PC-9 (cell line): ENCODE measurements around the gene ALG10. TPM values are rescaled to one million over a fixed set of nuclear protein-coding genes. Genes with fewer than 3 reads are reported as not detected.
A peak's percentile ranks its signal among the peaks of the same experiment; 100 is the strongest.
"Not testable (repeated sequence)": the region's sequence is repeated elsewhere in the genome, so short reads cannot be mapped to it uniquely, and the experiment has no call there.

Source experiments
- Bru-seq: library from RNA; stranded (reverse); fragments of 400-500 nt; gene quantifications from one replicate; lab custom pipeline; 2021; lab: Mats Ljungman, UMichigan
- BruChase-seq, 2 experiments: library from RNA; stranded (reverse); fragments of 400-500 nt; gene quantifications; one replicate each; lab custom pipeline; 2021; lab: Mats Ljungman, UMichigan
- BruUV-seq: library from RNA; stranded (reverse); fragments of 400-500 nt; replicated peaks from 2 replicates; lab custom pipeline; 2021; lab: Mats Ljungman, UMichigan
- CTCF ChIA-PET: fragments of 300-600 bp; sonication (Branson Sonifier 250); formaldehyde crosslinking; loops from one replicate; lab custom pipeline; 2022; ENCODE audit warnings: antibody characterized with exemption; lab: Charles Lee
- POLR2A ChIA-PET: fragments of 300-600 bp; sonication (Branson Sonifier 250); formaldehyde crosslinking; loops from one replicate; lab custom pipeline; 2022; ENCODE audit warnings: antibody characterized with exemption; ENCODE audit not compliant: unreplicated experiment; lab: Charles Lee
- DNase-seq, 2 experiments: peaks; one replicate each; pipeline versions ENCODE4 v3.0.0 to v3.0.0-alpha.2; 2015 to 2022; ENCODE audit warnings: mixed read lengths in 1 of 2
- H2AFZ ChIP-seq: fragments of 200-600 bp; sonication (generic); 2 replicates; pipeline ENCODE4 v1.8.1; 2017; ENCODE audit warnings: antibody characterized with exemption
- H3F3A ChIP-seq: fragments of 200-600 bp; sonication (generic); 2 replicates; pipeline ENCODE4 v1.8.1; 2017; ENCODE audit warnings: antibody characterized with exemption, mild to moderate bottlenecking, low read depth; ENCODE audit not compliant: insufficient read depth
- H3K27ac ChIP-seq: fragments of 200-600 bp; sonication (generic); 2 replicates; pipeline ENCODE4 v1.6.1; 2016; ENCODE audit warnings: mixed run types
- H3K27me3 ChIP-seq: fragments of 200-600 bp; sonication (generic); 2 replicates; pipeline ENCODE4 v1.6.1; 2016; ENCODE audit warnings: low read depth, mixed run types; ENCODE audit not compliant: insufficient read depth
- H3K36me3 ChIP-seq: fragments of 200-600 bp; sonication (generic); 2 replicates; pipeline ENCODE4 v1.6.1; 2016; ENCODE audit warnings: low read depth, mixed run types
- H3K4me1 ChIP-seq: fragments of 200-600 bp; sonication (generic); replicated peaks from 2 replicates; pipeline ENCODE4 v1.6.1; 2016; ENCODE audit warnings: mixed run types; ENCODE audit not compliant: insufficient read depth
- H3K4me2 ChIP-seq: fragments of 200-600 bp; sonication (generic); 2 replicates; pipeline ENCODE4 v1.6.1; 2017; ENCODE audit warnings: mixed run types
- H3K4me3 ChIP-seq: fragments of 200-600 bp; sonication (generic); 2 replicates; pipeline ENCODE4 v1.6.1; 2016; ENCODE audit warnings: mixed run types
- H3K79me2 ChIP-seq: fragments of 200-600 bp; sonication (generic); 2 replicates; pipeline ENCODE4 v1.6.1; 2017; ENCODE audit warnings: low read depth, mixed run types
- H3K9me2 ChIP-seq: fragments of 200-600 bp; sonication (generic); 2 replicates; pipeline ENCODE4 v1.8.1; 2017; ENCODE audit warnings: mild to moderate bottlenecking; ENCODE audit not compliant: insufficient read depth
- H3K9me3 ChIP-seq: fragments of 200-600 bp; sonication (generic); 2 replicates; pipeline ENCODE4 v1.8.1; 2016; ENCODE audit warnings: low read depth; ENCODE audit not compliant: insufficient read depth
- H4K20me1 ChIP-seq: fragments of 200-600 bp; sonication (generic); 2 replicates; pipeline ENCODE4 v1.8.1; 2017; ENCODE audit not compliant: insufficient read depth
- CTCF ChIP-seq: fragments of 200-600 bp; sonication (generic); conservative IDR thresholded peaks from 2 replicates; pipeline ENCODE4 v1.6.1; 2017; ENCODE audit warnings: mixed run types, antibody characterized with exemption, mild to moderate bottlenecking, moderate library complexity
- EZH2 ChIP-seq: fragments of 200-600 bp; sonication (generic); IDR thresholded peaks from 2 replicates; pipeline ENCODE4 v1.8.0; 2017; ENCODE audit warnings: antibody characterized with exemption, low read depth
- intact Hi-C: fragments of 100-400 bp; cut with micrococcal nuclease; formaldehyde crosslinking; loops from one replicate; pipeline ENCODE4 v1.10.0; 2022; ENCODE audit not compliant: unreplicated experiment
- long read RNA-seq: library from polyadenylated mRNA; stranded (forward); transcript quantifications from one replicate; pipeline ENCODE4 v2.0.0, GENCODE V29; 2022
- total RNA-seq: library from RNA; stranded (reverse); gene quantifications from 2 replicates; pipeline ENCODE4 v1.2.3, GENCODE V29; 2021

Gene ALG10
- total RNA-seq = 21.5 and 23.3 TPM in 2 replicates
- percentile 77 among the genes with signal in this experiment for Bru-seq, nascent RNA
- BruChase-seq, experiment 1, labeled RNA remaining after a 2-hour chase = percentile 90 among the genes with signal in this experiment
- percentile 81 among the genes with signal in this experiment for BruChase-seq, experiment 2, labeled RNA remaining after a 6-hour chase
- long read RNA-seq, transcript ALG10-201 (3 exons, 3,128 nt) = major isoform, 8 of 10 reads
- long read RNA-seq, partial matches to known transcripts = 0 of 10 reads
- long read RNA-seq, other reads (novel, unspliced or antisense) = 2 of 10 reads

DNA sequence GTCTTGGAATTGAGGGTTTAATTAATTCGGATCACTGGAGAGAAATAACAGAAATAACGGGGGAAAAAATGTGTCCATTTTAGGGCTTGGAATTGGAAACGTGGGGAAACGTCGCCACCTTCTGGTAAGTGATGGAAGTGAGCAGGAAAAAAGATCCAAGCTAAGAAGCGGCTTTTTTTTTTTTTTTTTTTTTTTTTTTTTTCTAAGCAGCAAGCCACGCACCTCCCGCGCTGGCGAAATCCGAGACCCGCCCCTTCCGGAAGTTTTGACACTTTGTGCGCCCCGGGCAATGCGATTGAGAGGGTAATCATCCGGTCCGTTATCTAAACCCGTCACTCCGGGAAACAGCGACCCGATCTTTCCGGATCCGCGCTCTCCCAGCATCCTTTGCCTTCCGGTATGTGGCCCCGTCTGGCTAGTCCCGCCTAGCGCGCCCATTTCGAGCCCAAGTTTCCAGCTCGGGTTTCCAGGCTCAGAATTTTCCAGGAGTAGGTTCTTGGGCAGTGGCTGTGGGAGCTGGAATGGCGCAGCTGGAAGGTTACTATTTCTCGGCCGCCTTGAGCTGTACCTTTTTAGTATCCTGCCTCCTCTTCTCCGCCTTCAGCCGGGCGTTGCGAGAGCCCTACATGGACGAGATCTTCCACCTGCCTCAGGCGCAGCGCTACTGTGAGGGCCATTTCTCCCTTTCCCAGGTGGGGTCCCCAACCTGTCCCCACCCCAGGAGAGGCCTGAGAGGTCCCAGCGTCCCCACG is at the start of gene ALG10:
Gene ALG10, plus strand, starts transcription at position 418 of the 752 bp plus-strand sequence. Its CDS starts 104 bp downstream, at position 522.
- peaks cover 11% of the 10 kb centered on the region; the same call in 1 of the 2 replicates for H3K79me2 ChIP-seq
- H4K20me1 ChIP-seq = no peaks in the 10 kb centered on the region
- peak; percentile 93 to 99 for DNase-seq
- H3K4me1 ChIP-seq = peaks cover 19% of the 10 kb centered on the region
- peak within 1 kb of the TSS; percentile 92 for H3K4me2 ChIP-seq
- no peaks in the 10 kb centered on the region for H3K9me2 ChIP-seq
- no peaks in the 10 kb centered on the region for H3K27me3 ChIP-seq
- intact Hi-C loops = loop anchor here (1.0 to 5.0 kb wide), 6 partner anchors 595 to 1655 kb away; partner anchors contain the start of gene DNM1L
- ChIA-PET CTCF (interaction anchor here (0.6 to 1.4 kb wide), 5 partner anchors 75 to 1266 kb away, joined by 3 to 11 read pairs (median 6); partner anchors contain the start of gene YARS2), POLR2A (interaction anchor here (0.6 to 1.2 kb wide), 9 partner anchors 137 to 1562 kb away, joined by 3 to 13 read pairs (median 3); partner anchors contain the start of gene YARS2)
- no peaks in the 10 kb centered on the region for H3K9me3 ChIP-seq
- no peaks in the 10 kb centered on the region for H3K36me3 ChIP-seq
- peak; percentile 86 for TF ChIP-seq CTCF
- TF ChIP-seq EZH2 = no peak
- H3K4me3 ChIP-seq = peak within 1 kb of the TSS; percentile 76
- no peaks in the 10 kb centered on the region for H3F3A ChIP-seq
- peak within 1 kb of the TSS; percentile 92 for H2AFZ ChIP-seq
- BruUV-seq = TSS peak; percentile 82
- peak within 1 kb of the TSS; percentile 49 for H3K27ac ChIP-seq

- H4K20me1 ChIP-seq, H3F3A ChIP-seq, H3K9me3 ChIP-seq, POLR2A ChIA-PET, BruUV-seq, CTCF ChIA-PET, intact Hi-C loops, H3K79me2 ChIP-seq, H3K4me1 ChIP-seq, H2AFZ ChIP-seq, H3K4me3 ChIP-seq, H3K36me3 ChIP-seq, H3K4me2 ChIP-seq, H3K9me2 ChIP-seq, H3K27me3 ChIP-seq, H3K27ac ChIP-seq, DNase-seq: not testable (repeated sequence)
Observed at GRCh38 chr12:33972884-33973283, 49.4 kb upstream of the ALG10 start.

- Histone ChIP-seq H3K79me2 (no peaks in the 10 kb centered on the region), H2AFZ (no peak overlapping the region), H3F3A (no peaks in the 10 kb centered on the region), H3K27me3 (no peaks in the 10 kb centered on the region), H3K27ac (no peak overlapping the region), H3K4me1 (no peaks in the 10 kb centered on the region), H3K4me2 (no peak overlapping the region), H3K9me3 (no peaks in the 10 kb centered on the region), H3K9me2 (no peaks in the 10 kb centered on the region), H3K36me3 (no peaks in the 10 kb centered on the region), H4K20me1 (no peaks in the 10 kb centered on the region), H3K4me3 (no peak overlapping the region)
- ChIA-PET CTCF (no interaction called here), POLR2A (no interaction called here)
- intact Hi-C loops = no loop called here
- TF ChIP-seq EZH2 (no peak), CTCF (no peak)
- BruUV-seq = no TSS peak
- DNase-seq = no peak
Observed at GRCh38 chr12:33977887-33978286, 44.4 kb upstream of the ALG10 start.
